Calu3 (cell line): ENCODE measurements around the gene DPYD. TPM values are rescaled to one million over a fixed set of nuclear protein-coding genes. Genes with fewer than 3 reads are reported as not detected.

Experiments
- BruUV-seq: library from RNA; stranded (reverse); fragments of 400-500 nt; replicated peaks from 2 replicates; lab custom pipeline; 2021; lab: Mats Ljungman, UMichigan
- CTCF ChIA-PET: fragments of 300-600 bp; sonication (Branson Sonifier 250); formaldehyde crosslinking; loops from one replicate; lab custom pipeline; 2022; ENCODE audit warnings: antibody characterized with exemption; lab: Charles Lee
- DNase-seq: peaks from one replicate; pipeline ENCODE4 v3.0.0; 2022
- H3K27ac Mint-ChIP-seq: one replicate; pipeline ENCODE4 v1.8.0; 2022; ENCODE audit warnings: mixed read lengths; ENCODE audit not compliant: unreplicated experiment
- H3K27me3 Mint-ChIP-seq: one replicate; pipeline ENCODE4 v1.8.0; 2022; ENCODE audit warnings: mixed read lengths; ENCODE audit not compliant: unreplicated experiment
- H3K36me3 Mint-ChIP-seq: one replicate; pipeline ENCODE4 v1.8.0; 2022; ENCODE audit warnings: mild to moderate bottlenecking, moderate library complexity, mixed read lengths; ENCODE audit not compliant: insufficient read depth, unreplicated experiment
- H3K4me1 Mint-ChIP-seq: one replicate; pipeline ENCODE4 v1.8.0; 2022; ENCODE audit warnings: mild to moderate bottlenecking, low read depth, mixed read lengths; ENCODE audit not compliant: unreplicated experiment
- H3K4me3 Mint-ChIP-seq: one replicate; pipeline ENCODE4 v1.8.0; 2022; ENCODE audit warnings: mild to moderate bottlenecking, low read depth, moderate library complexity, mixed read lengths; ENCODE audit not compliant: unreplicated experiment
- H3K9me3 Mint-ChIP-seq: one replicate; pipeline ENCODE4 v1.8.0; 2022; ENCODE audit warnings: low read depth, mixed read lengths; ENCODE audit not compliant: unreplicated experiment
- intact Hi-C: fragments of 100-400 bp; cut with micrococcal nuclease; formaldehyde crosslinking; loops from one replicate; pipeline ENCODE4 v1.10.0; 2022; ENCODE audit not compliant: unreplicated experiment
- total RNA-seq: library from RNA; stranded (reverse); gene quantifications from 2 replicates; pipeline ENCODE4 v1.2.3, GENCODE V29; 2022
- TF ChIP-seq, protein P1 (sequence below): fragments of 200-600 bp; IDR thresholded peaks from one replicate; pipeline ENCODE4 v1.8.0; 2022; ENCODE audit warnings: antibody characterized with exemption; ENCODE audit not compliant: unreplicated experiment

DPYD gene
- total RNA-seq, 1 experiment from 2014 or later = 15.6 TPM

DNA sequence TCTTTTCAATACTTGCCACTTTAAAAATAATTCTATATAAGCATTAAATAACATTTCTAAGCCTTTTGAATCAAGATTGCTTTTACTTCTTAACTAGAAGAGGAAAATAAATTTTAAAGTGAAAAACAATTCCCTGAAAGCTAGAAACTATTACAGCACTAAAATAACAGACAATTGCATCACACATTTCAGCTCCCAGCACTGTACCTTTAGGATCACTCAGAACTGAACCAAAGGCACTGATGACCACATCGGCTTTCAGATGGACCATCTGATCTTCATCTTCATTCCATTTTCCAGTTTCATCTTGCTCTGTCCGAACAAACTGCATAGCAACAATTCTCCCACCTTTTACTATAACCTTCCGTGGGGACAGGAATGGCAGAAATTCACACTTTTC, 347.3 kb downstream of the DPYD start:
- BruUV-seq = no TSS peak

DNA sequence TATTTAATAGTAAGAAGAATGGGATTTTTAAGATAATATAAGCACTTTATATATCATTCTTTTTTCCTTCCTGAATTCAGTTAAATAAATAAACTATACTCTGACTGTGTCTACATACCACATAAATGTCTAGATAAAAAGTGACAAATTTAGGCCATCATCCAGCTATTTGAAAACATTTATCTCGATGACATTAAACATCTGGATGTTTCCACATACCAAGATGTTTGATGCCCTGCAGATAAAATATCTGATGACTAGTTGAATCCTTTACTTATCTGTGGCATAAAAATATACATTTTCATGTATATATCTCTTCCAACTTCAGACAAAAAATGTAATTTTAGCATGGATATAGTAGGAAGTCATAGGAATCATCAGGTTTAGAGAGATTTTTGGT, 348.3 kb downstream of the DPYD start:
- H3K4me1 Mint-ChIP-seq = no peaks in the 10 kb centered on the region
- no peak for DNase-seq
- no peak overlapping the region for H3K27ac Mint-ChIP-seq
- BruUV-seq = no TSS peak
- no peaks in the 10 kb centered on the region for H3K9me3 Mint-ChIP-seq
- CTCF ChIA-PET = no interaction called here
- H3K4me3 Mint-ChIP-seq = no peak overlapping the region
- TF ChIP-seq, protein P1, sequence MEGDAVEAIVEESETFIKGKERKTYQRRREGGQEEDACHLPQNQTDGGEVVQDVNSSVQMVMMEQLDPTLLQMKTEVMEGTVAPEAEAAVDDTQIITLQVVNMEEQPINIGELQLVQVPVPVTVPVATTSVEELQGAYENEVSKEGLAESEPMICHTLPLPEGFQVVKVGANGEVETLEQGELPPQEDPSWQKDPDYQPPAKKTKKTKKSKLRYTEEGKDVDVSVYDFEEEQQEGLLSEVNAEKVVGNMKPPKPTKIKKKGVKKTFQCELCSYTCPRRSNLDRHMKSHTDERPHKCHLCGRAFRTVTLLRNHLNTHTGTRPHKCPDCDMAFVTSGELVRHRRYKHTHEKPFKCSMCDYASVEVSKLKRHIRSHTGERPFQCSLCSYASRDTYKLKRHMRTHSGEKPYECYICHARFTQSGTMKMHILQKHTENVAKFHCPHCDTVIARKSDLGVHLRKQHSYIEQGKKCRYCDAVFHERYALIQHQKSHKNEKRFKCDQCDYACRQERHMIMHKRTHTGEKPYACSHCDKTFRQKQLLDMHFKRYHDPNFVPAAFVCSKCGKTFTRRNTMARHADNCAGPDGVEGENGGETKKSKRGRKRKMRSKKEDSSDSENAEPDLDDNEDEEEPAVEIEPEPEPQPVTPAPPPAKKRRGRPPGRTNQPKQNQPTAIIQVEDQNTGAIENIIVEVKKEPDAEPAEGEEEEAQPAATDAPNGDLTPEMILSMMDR = no peak
- intact Hi-C loops = no loop called here
- H3K27me3 Mint-ChIP-seq = no peaks in the 10 kb centered on the region
- no peaks in the 10 kb centered on the region for H3K36me3 Mint-ChIP-seq

More for the DNA sequence above, 347.3 kb downstream of the DPYD start:
- TF ChIP-seq, protein P1 = no peak
- Mint-ChIP-seq H3K4me3 (no peak overlapping the region), H3K27ac (no peak overlapping the region), H3K4me1 (no peaks in the 10 kb centered on the region), H3K9me3 (no peaks in the 10 kb centered on the region), H3K27me3 (no peaks in the 10 kb centered on the region), H3K36me3 (no peaks in the 10 kb centered on the region)
- intact Hi-C loops = no loop called here
- CTCF ChIA-PET = no interaction called here
- DNase-seq = no peak

DNA sequence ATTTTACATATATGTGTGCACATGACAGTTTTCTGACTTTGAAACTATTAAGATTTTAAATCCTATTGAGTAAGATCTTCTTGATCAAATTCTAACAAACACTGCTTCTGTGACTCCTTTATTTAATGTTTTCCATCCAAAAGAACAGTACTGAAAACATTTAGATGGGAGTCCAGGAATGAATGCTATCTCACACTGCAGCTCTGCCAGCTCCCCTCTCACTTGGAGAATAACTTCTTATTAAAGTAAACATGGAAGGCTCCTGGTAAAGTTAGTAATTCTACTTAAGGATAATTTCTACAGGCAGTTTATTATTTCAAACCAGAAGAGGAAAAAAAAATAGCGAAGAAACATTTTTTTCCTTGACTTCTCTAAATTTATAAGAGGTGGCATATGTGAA, 349.1 kb downstream of the DPYD start:
- DNase-seq = no peak
- Mint-ChIP-seq H3K4me3 (no peak overlapping the region), H3K36me3 (no peaks in the 10 kb centered on the region), H3K27me3 (no peaks in the 10 kb centered on the region), H3K4me1 (no peaks in the 10 kb centered on the region), H3K27ac (no peak overlapping the region), H3K9me3 (no peaks in the 10 kb centered on the region)
- BruUV-seq = no TSS peak
- CTCF ChIA-PET = no interaction called here
- TF ChIP-seq, protein P1 = no peak
- intact Hi-C loops = no loop called here

DNA sequence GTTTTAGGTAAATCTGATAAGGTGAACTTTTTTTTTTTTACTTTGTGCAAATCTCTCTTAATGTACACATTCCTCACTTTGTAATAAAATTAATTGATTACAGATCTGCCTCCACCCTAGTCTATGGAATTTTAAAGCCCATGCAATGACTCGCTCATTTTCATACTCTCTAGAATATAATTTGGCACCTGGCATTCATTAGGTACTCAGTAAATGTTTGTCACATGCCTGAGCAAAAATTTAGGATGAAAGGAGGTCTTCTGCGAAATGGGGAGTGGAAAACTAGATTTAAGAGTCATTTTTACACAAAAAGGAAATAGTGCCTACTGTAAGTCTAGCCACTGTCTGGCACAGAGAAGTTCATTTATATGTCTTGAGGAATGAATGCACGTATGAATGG, 350.1 kb downstream of the DPYD start:
- Mint-ChIP-seq H3K27me3 (no peaks in the 10 kb centered on the region), H3K36me3 (no peaks in the 10 kb centered on the region), H3K9me3 (no peaks in the 10 kb centered on the region), H3K27ac (no peak overlapping the region), H3K4me1 (no peaks in the 10 kb centered on the region), H3K4me3 (no peak overlapping the region)
- TF ChIP-seq, protein P1 = no peak
- DNase-seq = no peak
- intact Hi-C loops = no loop called here
- CTCF ChIA-PET = no interaction called here
- no TSS peak for BruUV-seq
